Testis (tissue), 2 donors: ENCODE data around the gene MDH2.
"Not testable (repeated sequence)": the region's sequence is repeated elsewhere in the genome, so short reads cannot be mapped to it uniquely, and the experiment has no call there.

Experiments
- CTCF ChIP-seq, 3 experiments: fragments of 450-650 bp in 2 of 3; fragments of 200-600 bp in 1 of 3; sonication (generic) in 1 of 3; IDR thresholded peaks; one replicate each; pipeline ENCODE4 v1.5.1; 2016 to 2019; ENCODE audit warnings: antibody characterized with exemption in 3 of 3, mild to moderate bottlenecking in 2 of 3, moderate library complexity in 1 of 3
- POLR2A ChIP-seq: fragments of 450-650 bp; IDR thresholded peaks from one replicate; pipeline ENCODE4 v1.6.1; 2017; ENCODE audit warnings: antibody characterized with exemption, mild to moderate bottlenecking, moderate library complexity

GRCh38 chr7:76101693-76102437 is 54.0 kb downstream of the MDH2 start:
- TF ChIP-seq POLR2A; CTCF (IDR thresholded peaks at IDR 0.05): not testable (repeated sequence)
